22Rv1 (cell line): ENCODE measurements around the gene PPP1R14C.

Source experiments
- ZFX ChIP-seq: fragments of 450-650 bp; IDR thresholded peaks from 2 replicates; pipeline ENCODE4 v1.6.1; 2017; ENCODE audit warnings: antibody characterized with exemption, borderline replicate concordance
- TF ChIP-seq, protein P1 (sequence below): fragments of 450-650 bp; IDR thresholded peaks from 2 replicates; pipeline ENCODE4 v1.5.1; 2017; ENCODE audit warnings: mild to moderate bottlenecking

DNA sequence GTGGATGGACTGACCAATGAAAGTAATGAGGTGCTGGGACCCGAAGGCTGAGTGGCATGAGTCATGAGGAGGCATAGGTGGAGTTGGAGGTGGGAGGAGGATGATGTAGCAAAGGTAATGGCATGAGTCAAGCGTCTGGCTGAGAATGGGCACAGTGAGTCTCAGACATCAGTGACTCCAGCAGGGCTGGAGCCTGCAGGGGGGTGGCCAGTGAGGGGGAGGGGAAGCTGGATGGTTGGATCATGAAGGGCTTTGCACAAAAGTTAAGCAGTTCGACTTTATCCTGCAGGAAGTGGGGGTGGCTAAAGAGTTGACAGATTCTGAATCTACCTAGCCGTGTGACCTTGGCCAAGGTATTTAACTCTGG is 127.0 kb downstream of the PPP1R14C start:
- TF ChIP-seq, protein P1, sequence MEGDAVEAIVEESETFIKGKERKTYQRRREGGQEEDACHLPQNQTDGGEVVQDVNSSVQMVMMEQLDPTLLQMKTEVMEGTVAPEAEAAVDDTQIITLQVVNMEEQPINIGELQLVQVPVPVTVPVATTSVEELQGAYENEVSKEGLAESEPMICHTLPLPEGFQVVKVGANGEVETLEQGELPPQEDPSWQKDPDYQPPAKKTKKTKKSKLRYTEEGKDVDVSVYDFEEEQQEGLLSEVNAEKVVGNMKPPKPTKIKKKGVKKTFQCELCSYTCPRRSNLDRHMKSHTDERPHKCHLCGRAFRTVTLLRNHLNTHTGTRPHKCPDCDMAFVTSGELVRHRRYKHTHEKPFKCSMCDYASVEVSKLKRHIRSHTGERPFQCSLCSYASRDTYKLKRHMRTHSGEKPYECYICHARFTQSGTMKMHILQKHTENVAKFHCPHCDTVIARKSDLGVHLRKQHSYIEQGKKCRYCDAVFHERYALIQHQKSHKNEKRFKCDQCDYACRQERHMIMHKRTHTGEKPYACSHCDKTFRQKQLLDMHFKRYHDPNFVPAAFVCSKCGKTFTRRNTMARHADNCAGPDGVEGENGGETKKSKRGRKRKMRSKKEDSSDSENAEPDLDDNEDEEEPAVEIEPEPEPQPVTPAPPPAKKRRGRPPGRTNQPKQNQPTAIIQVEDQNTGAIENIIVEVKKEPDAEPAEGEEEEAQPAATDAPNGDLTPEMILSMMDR = no peak
- no peak for TF ChIP-seq ZFX
